Measurements from ENCODE around the gene TEAD4. TPM values are rescaled to one million over a fixed set of nuclear protein-coding genes. Genes with fewer than 3 reads are reported as not detected.

Gene TEAD4
- total RNA-seq, 2 donors from 2014 or later, result 35.7 to 82.5 TPM

DNA sequence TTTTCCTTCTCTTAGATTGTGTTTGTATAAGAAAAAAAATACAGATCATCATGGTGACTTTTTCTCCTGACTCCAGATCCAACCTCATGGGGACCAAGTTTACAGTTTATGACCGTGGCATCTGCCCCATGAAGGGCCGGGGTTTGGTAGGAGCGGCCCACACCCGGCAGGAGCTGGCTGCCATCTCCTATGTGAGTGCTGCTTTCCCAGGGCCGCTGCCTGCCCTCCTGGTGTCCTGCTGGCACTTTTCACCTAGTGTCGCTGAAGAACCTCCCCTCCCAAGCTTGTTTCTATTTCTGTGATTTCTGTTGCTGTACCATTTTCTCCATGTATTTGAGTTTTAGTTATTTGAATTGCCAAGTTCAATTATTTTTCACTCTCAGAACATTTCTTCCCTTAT is 24.8 kb upstream of the TEAD4 start:
- whole genome bisulfite sequencing, 2 experiments (ENCODE audit: insufficient coverage in 1 of 2, insufficient read length in 1 of 2), result 90 to 94% methylated on average over 2 to 6 of the region's 6 CpGs
- Mint-ChIP-seq H3K36me3 (ENCODE audit: low read depth) (peaks cover 77% of the 10 kb centered on the region), H3K27ac (no peak overlapping the region)

DNA sequence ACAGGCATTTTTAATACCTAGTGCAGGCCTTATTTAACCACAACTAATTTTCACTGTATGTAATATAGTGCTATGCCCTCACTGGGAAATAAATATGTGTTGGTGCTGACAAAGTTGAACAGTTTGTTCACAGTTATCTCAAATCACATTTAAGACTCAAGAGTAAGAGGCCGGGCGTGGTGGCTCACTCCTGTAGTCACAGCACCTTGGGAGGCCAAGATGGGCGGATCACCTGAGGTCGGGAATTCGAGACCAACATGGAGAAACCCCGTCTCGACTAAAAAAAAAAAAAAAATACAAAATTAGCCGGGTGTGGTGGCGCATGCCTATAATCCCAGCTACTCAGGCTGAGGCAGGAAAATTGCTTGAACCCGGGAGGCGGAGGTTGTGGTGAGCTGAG is 22.9 kb upstream of the TEAD4 start:
- Mint-ChIP-seq H3K27me3 (ENCODE audit: insufficient read depth) (no peaks in the 10 kb centered on the region), H3K4me3 (no peak overlapping the region)
- 98% methylated on average over 8 to 11 of the region's 11 CpGs for WGBS, 2 experiments (ENCODE audit: insufficient coverage in 1 of 2, insufficient read length in 1 of 2)

More for the DNA sequence above, 24.8 kb upstream of the TEAD4 start:
- H3K4me3 ChIP-seq (ENCODE audit: low read length), result no peak overlapping the region
- H3K36me3 ChIP-seq (ENCODE audit: control insufficient read depth, insufficient read depth, low read length), result peaks cover 71% of the 10 kb centered on the region
- no peak overlapping the region for H3K27ac ChIP-seq (ENCODE audit: low read depth, low read length)
- TF ChIP-seq CTCF (conservative IDR thresholded peaks at IDR 0.05), result no peak
- H3K9me3 Mint-ChIP-seq, result no peaks in the 10 kb centered on the region
- H3K9ac ChIP-seq (ENCODE audit: extremely low read depth, low read length, poor library complexity, severe bottlenecking), result no peak overlapping the region
- no peak overlapping the region for H3K4me3 Mint-ChIP-seq
- H3K27me3 Mint-ChIP-seq (ENCODE audit: insufficient read depth), result no peaks in the 10 kb centered on the region
- H3K4me1 ChIP-seq (ENCODE audit: control insufficient read depth, insufficient read depth, low read length), result no peaks in the 10 kb centered on the region
- H3K4me1 Mint-ChIP-seq, result no peaks in the 10 kb centered on the region
- no peaks in the 10 kb centered on the region for H3K27me3 ChIP-seq (ENCODE audit: control insufficient read depth, insufficient read depth, low read length, poor library complexity, severe bottlenecking)
- peaks cover 4% of the 10 kb centered on the region for H3K9me3 ChIP-seq (ENCODE audit: control insufficient read depth, low read length)
- DNase-seq, result no peak

DNA sequence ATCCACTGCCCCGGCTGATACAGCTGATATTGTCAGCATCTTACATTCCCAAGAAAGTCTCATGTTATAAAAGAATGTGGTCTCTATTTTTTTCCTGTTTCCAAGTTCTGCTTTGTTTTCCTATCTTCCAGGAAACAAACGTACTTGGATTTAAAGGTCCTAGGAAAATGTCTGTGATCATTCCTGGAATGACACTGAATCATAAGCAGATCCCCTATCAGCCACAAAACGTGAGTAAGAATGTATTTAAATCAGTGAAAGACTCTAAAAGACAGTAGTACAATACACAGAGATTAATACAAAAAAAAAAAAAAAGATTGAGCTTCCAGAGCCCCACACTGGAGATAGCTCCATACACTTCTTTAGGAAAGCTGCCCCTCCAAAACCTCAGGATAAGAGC is 21.7 kb upstream of the TEAD4 start:
- no peak overlapping the region for H3K27ac Mint-ChIP-seq
- H3K9me3 Mint-ChIP-seq, result no peaks in the 10 kb centered on the region

More for the DNA sequence above, 22.9 kb upstream of the TEAD4 start:
- no peak overlapping the region for H3K9ac ChIP-seq (ENCODE audit: extremely low read depth, low read length, poor library complexity, severe bottlenecking)
- no peak overlapping the region for H3K4me3 ChIP-seq (ENCODE audit: low read length)
- H3K9me3 Mint-ChIP-seq, result no peaks in the 10 kb centered on the region
- TF ChIP-seq CTCF (conservative IDR thresholded peaks at IDR 0.05), result no peak
- no peaks in the 10 kb centered on the region for H3K4me1 ChIP-seq (ENCODE audit: control insufficient read depth, insufficient read depth, low read length)
- no peak overlapping the region for H3K27ac ChIP-seq (ENCODE audit: low read depth, low read length)
- peaks cover 4% of the 10 kb centered on the region for H3K9me3 ChIP-seq (ENCODE audit: control insufficient read depth, low read length)
- H3K4me1 Mint-ChIP-seq, result peaks cover 6% of the 10 kb centered on the region
- no peak overlapping the region for H3K27ac Mint-ChIP-seq
- H3K36me3 Mint-ChIP-seq (ENCODE audit: low read depth), result peaks cover 76% of the 10 kb centered on the region
- DNase-seq, result no peak
- no peaks in the 10 kb centered on the region for H3K27me3 ChIP-seq (ENCODE audit: control insufficient read depth, insufficient read depth, low read length, poor library complexity, severe bottlenecking)
- H3K36me3 ChIP-seq (ENCODE audit: control insufficient read depth, insufficient read depth, low read length), result peaks cover 74% of the 10 kb centered on the region

More for the DNA sequence above, 21.7 kb upstream of the TEAD4 start:
- 85 to 90% methylated on average over 2 to 3 of the region's 3 CpGs for WGBS, 2 experiments (ENCODE audit: insufficient coverage in 1 of 2, insufficient read length in 1 of 2)
- peaks cover 62% of the 10 kb centered on the region for H3K36me3 ChIP-seq (ENCODE audit: control insufficient read depth, insufficient read depth, low read length)
- no peak for TF ChIP-seq CTCF (conservative IDR thresholded peaks at IDR 0.05)
- H3K4me1 Mint-ChIP-seq, result peaks cover 6% of the 10 kb centered on the region
- H3K4me3 Mint-ChIP-seq, result no peak overlapping the region
- H3K4me3 ChIP-seq (ENCODE audit: low read length), result no peak overlapping the region
- no peak overlapping the region for H3K9ac ChIP-seq (ENCODE audit: extremely low read depth, low read length, poor library complexity, severe bottlenecking)
- H3K27me3 Mint-ChIP-seq (ENCODE audit: insufficient read depth), result no peaks in the 10 kb centered on the region
- H3K27ac ChIP-seq (ENCODE audit: low read depth, low read length), result no peak overlapping the region
- H3K4me1 ChIP-seq (ENCODE audit: control insufficient read depth, insufficient read depth, low read length), result no peaks in the 10 kb centered on the region
- no peaks in the 10 kb centered on the region for H3K27me3 ChIP-seq (ENCODE audit: control insufficient read depth, insufficient read depth, low read length, poor library complexity, severe bottlenecking)
- peaks cover 70% of the 10 kb centered on the region for H3K36me3 Mint-ChIP-seq (ENCODE audit: low read depth)
- DNase-seq, result no peak
- H3K9me3 ChIP-seq (ENCODE audit: control insufficient read depth, low read length), result no peaks in the 10 kb centered on the region
